HG03060 (cell line): ENCODE results near the gene ZBTB1.
"Not testable (repeated sequence)": the region's sequence is repeated elsewhere in the genome, so short reads cannot be mapped to it uniquely, and the experiment has no call there.

Experiments
- ATAC-seq: cut with Tn5 transposase; IDR thresholded peaks from one replicate; pipeline ENCODE4 v1.9.1; 2021; ENCODE audit warnings: low read depth, moderate number of reproducible peaks; ENCODE audit not compliant: unreplicated experiment

Gene ZBTB1

DNA sequence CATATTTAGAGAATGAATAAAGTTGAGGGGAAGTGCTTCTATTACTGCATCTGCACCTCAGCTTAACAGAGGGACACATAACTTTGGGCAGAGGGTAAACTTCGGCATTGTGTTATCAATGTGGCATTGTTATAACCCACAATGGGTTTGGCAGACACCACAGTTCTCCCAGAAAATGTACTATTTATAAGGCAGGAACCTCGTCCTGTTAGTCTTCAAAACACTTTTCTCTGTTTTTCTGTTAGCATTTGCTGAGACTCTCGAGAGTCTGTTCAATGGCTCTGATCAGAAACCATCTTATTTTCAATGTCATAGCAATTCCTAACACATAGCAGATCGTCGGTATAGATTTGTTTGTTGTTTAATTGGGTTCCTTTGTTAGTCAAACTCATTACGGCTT lies 59.1 kb downstream of the ZBTB1 start:
- ATAC-seq, result no peak

GRCh38 chr14:64566651-64567122 lies 62.1 kb downstream of the ZBTB1 start:
- no peak for ATAC-seq

GRCh38 chr14:64569138-64569631 lies 64.6 kb downstream of the ZBTB1 start:
- ATAC-seq, result no peak

GRCh38 chr14:64569646-64570045 lies 65.1 kb downstream of the ZBTB1 start:
- not testable (repeated sequence) for ATAC-seq

GRCh38 chr14:64572386-64573104 lies 68.0 kb downstream of the ZBTB1 start:
- ATAC-seq, result no peak

GRCh38 chr14:64573109-64573508 lies 68.5 kb downstream of the ZBTB1 start:
- ATAC-seq, result no peak
